Measurements from ENCODE around the gene ADAMTS12. TPM values are rescaled to one million over a fixed set of nuclear protein-coding genes. Genes with fewer than 3 reads are reported as not detected.

Gene ADAMTS12
- polyA plus RNA-seq, 1 donor (not counting 4 experiments of a cell fraction or from before 2014, with no cell fraction given), result 0.49 TPM

GRCh38 chr5:33745101-33745770, 146.6 kb downstream of the ADAMTS12 start:
- no peak for TF ChIP-seq EZH2 (IDR thresholded peaks at IDR 0.05; ENCODE audit: low read length)
- TF ChIP-seq CTCF (optimal IDR thresholded peaks at IDR 0.05 in 1 of 3, IDR thresholded peaks at IDR 0.05 in 1 of 3, conservative IDR thresholded peaks at IDR 0.05 in 1 of 3; ENCODE audit: extremely low read depth in 1 of 3, insufficient read depth in 2 of 3, low read length in 3 of 3), result no peak
- Histone ChIP-seq H3K9me3 (ENCODE audit: control insufficient read depth, low read depth, low read length) (no peaks in the 10 kb centered on the region), H3K79me2 (ENCODE audit: control insufficient read depth, insufficient read depth, low read length) (no peaks in the 10 kb centered on the region), H3K9ac (ENCODE audit: control insufficient read depth, extremely low read depth, insufficient read depth, low read length) (no peak overlapping the region), H2AFZ (ENCODE audit: control insufficient read depth, low read length) (no peak overlapping the region), H3K4me3 (ENCODE audit: control insufficient read depth in 2 of 3, extremely low read depth in 1 of 3, insufficient read depth in 2 of 3, low read depth in 1 of 3, low read length in 3 of 3) (no peak overlapping the region), H3K27me3 (ENCODE audit: control insufficient read depth, extremely low read depth, insufficient read depth, low read length) (no peaks in the 10 kb centered on the region), H3K4me2 (ENCODE audit: control insufficient read depth, extremely low read depth, insufficient read depth, low read depth, low read length) (no peak overlapping the region), H3K36me3 (ENCODE audit: control insufficient read depth in 2 of 2, extremely low read depth in 1 of 2, insufficient read depth in 2 of 2, low read length in 2 of 2) (no peaks in the 10 kb centered on the region), H4K20me1 (ENCODE audit: control insufficient read depth, extremely low read depth, insufficient read depth, low read length) (no peaks in the 10 kb centered on the region), H3K9me1 (ENCODE audit: control insufficient read depth, extremely low read depth, insufficient read depth, low read length) (no peaks in the 10 kb centered on the region), H3K27ac (ENCODE audit: control insufficient read depth, insufficient read depth, low read length) (no peak overlapping the region), H3K4me1 (ENCODE audit: control insufficient read depth, extremely low read depth, insufficient read depth, low read length) (no peaks in the 10 kb centered on the region)
- dilution Hi-C loops (cut with MboI; ENCODE audit: extremely low pct_ligation_motif_present, low sequenced_read_pairs), result no loop called here
- FAIRE-seq (no peak), DNase-seq (ENCODE audit: low read depth, low spot score) (no peak)

- Histone ChIP-seq H3K9me1 (ENCODE audit: control insufficient read depth, extremely low read depth, insufficient read depth, low read length) (no peaks in the 10 kb centered on the region), H4K20me1 (ENCODE audit: control insufficient read depth, extremely low read depth, insufficient read depth, low read length) (no peaks in the 10 kb centered on the region), H2AFZ (ENCODE audit: control insufficient read depth, low read length) (no peak overlapping the region), H3K4me2 (ENCODE audit: control insufficient read depth, extremely low read depth, insufficient read depth, low read depth, low read length) (no peak overlapping the region), H3K36me3 (ENCODE audit: control insufficient read depth in 2 of 2, extremely low read depth in 1 of 2, insufficient read depth in 2 of 2, low read length in 2 of 2) (no peaks in the 10 kb centered on the region), H3K27me3 (ENCODE audit: control insufficient read depth, extremely low read depth, insufficient read depth, low read length) (no peaks in the 10 kb centered on the region), H3K79me2 (ENCODE audit: control insufficient read depth, insufficient read depth, low read length) (no peaks in the 10 kb centered on the region), H3K4me3 (ENCODE audit: control insufficient read depth in 2 of 3, extremely low read depth in 1 of 3, insufficient read depth in 2 of 3, low read depth in 1 of 3, low read length in 3 of 3) (no peak overlapping the region), H3K9ac (ENCODE audit: control insufficient read depth, extremely low read depth, insufficient read depth, low read length) (no peak overlapping the region), H3K4me1 (ENCODE audit: control insufficient read depth, extremely low read depth, insufficient read depth, low read length) (no peaks in the 10 kb centered on the region), H3K9me3 (ENCODE audit: control insufficient read depth, low read depth, low read length) (no peaks in the 10 kb centered on the region), H3K27ac (ENCODE audit: control insufficient read depth, insufficient read depth, low read length) (no peak overlapping the region)
- FAIRE-seq, result no peak
- DNase-seq (ENCODE audit: low read depth, low spot score), result no peak
- dilution Hi-C loops (cut with MboI; ENCODE audit: extremely low pct_ligation_motif_present, low sequenced_read_pairs), result no loop called here
- no peak for TF ChIP-seq CTCF (optimal IDR thresholded peaks at IDR 0.05 in 1 of 3, IDR thresholded peaks at IDR 0.05 in 1 of 3, conservative IDR thresholded peaks at IDR 0.05 in 1 of 3; ENCODE audit: extremely low read depth in 1 of 3, insufficient read depth in 2 of 3, low read length in 3 of 3)
- no peak for TF ChIP-seq EZH2 (IDR thresholded peaks at IDR 0.05; ENCODE audit: low read length)
Observed at GRCh38 chr5:33743099-33743498, 148.7 kb downstream of the ADAMTS12 start.
